SU-DHL-6 (cell line): ENCODE measurements around the gene THAP11.

Source experiments
- H2AFZ ChIP-seq: fragments of 200-600 bp; sonication (generic); 2 replicates; pipeline ENCODE4 v1.6.1; 2014; ENCODE audit warnings: low read depth, mild to moderate bottlenecking, moderate library complexity, mixed read lengths, antibody characterized with exemption, low read length; ENCODE audit not compliant: severe bottlenecking
- H3F3A ChIP-seq: fragments of 200-600 bp; shearing (Covaris generic); 2 replicates; pipeline ENCODE4 v1.6.0; 2016; ENCODE audit warnings: antibody characterized with exemption, mild to moderate bottlenecking; ENCODE audit not compliant: insufficient read depth
- H3K27ac ChIP-seq: fragments of 200-600 bp; sonication (generic); 2 replicates; pipeline ENCODE4 v1.5.1; 2016; ENCODE audit warnings: low read depth, mild to moderate bottlenecking, low read length, moderate library complexity, mixed read lengths
- H3K27me3 ChIP-seq: fragments of 200-600 bp; sonication (generic), shearing (Covaris generic); 2 replicates; pipeline ENCODE4 v1.6.0; 2014; ENCODE audit warnings: mild to moderate bottlenecking, low read length
- H3K36me3 ChIP-seq: fragments of 200-600 bp; sonication (generic); 2 replicates; pipeline ENCODE4 v1.6.1; 2014; ENCODE audit warnings: mild to moderate bottlenecking, low read length, mixed read lengths
- H3K4me2 ChIP-seq: fragments of 300-600, 200-600 bp; shearing (Covaris generic), sonication (generic); 2 replicates; pipeline ENCODE4 v1.6.0; 2014; ENCODE audit warnings: low read length, low read depth, mild to moderate bottlenecking; ENCODE audit not compliant: poor library complexity, severe bottlenecking
- H3K4me3 ChIP-seq: fragments of 200-600 bp; sonication (generic); 2 replicates; pipeline ENCODE4 v1.5.1; 2014; ENCODE audit warnings: antibody characterized with exemption, low read length, mild to moderate bottlenecking, mixed read lengths; ENCODE audit not compliant: insufficient read depth, poor library complexity, severe bottlenecking
- H3K79me2 ChIP-seq: fragments of 200-600 bp; sonication (generic); 2 replicates; pipeline ENCODE4 v1.6.1; 2014; ENCODE audit warnings: mild to moderate bottlenecking, low read length, moderate library complexity; ENCODE audit not compliant: insufficient read depth
- H3K9ac ChIP-seq: fragments of 200-600 bp; sonication (generic); 2 replicates; pipeline ENCODE4 v1.7.0; 2014; ENCODE audit warnings: mild to moderate bottlenecking, low read length
- H3K9me2 ChIP-seq: fragments of 200-600 bp; sonication (generic); replicated peaks from 2 replicates; pipeline ENCODE4 v1.6.1; 2014; ENCODE audit warnings: low read length; ENCODE audit not compliant: insufficient read depth
- H3K9me3 ChIP-seq: fragments of 200-600 bp; sonication (generic); 2 replicates; pipeline ENCODE4 v1.6.1; 2014; ENCODE audit warnings: low read length, mixed read lengths; ENCODE audit not compliant: insufficient read depth
- H4K20me1 ChIP-seq: fragments of 200-600 bp; sonication (generic); 2 replicates; pipeline ENCODE4 v1.6.1; 2014; ENCODE audit warnings: low read depth, mild to moderate bottlenecking, antibody characterized with exemption, low read length, moderate library complexity, mixed read lengths
- EZH2phosphoT487 ChIP-seq: fragments of 200-600 bp; sonication (generic), shearing (Covaris generic); conservative IDR thresholded peaks from 2 replicates; pipeline ENCODE4 v1.6.1; 2018; ENCODE audit warnings: mild to moderate bottlenecking, antibody characterized with exemption, low read length, moderate library complexity, mixed read lengths
- TF ChIP-seq, protein P1 (sequence below): fragments of 200-600 bp; sonication (generic); IDR thresholded peaks from one replicate; pipeline ENCODE4 v1.5.1; 2017; ENCODE audit warnings: antibody characterized with exemption, mild to moderate bottlenecking, low read length, moderate library complexity; ENCODE audit not compliant: insufficient read depth, poor library complexity, severe bottlenecking

The THAP11 gene

DNA sequence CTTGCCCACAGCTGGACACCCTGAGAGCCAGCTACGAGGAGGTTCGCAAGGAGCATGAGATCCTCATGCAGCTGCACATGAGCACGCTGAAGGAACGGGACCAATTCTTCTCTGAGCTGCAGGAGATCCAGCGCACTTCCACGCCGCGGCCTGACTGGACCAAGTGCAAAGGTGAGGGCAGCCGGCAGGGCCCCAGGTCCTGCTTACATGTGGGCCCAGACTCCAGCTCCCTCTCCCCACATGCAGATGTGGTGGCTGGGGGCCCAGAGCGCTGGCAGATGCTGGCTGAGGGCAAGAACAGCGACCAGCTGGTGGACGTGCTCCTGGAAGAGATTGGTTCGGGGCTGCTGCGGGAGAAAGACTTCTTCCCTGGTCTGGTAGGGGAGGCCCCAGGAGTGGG, 16.2 kb upstream of the THAP11 start:
- H3K27me3 ChIP-seq, result no peaks in the 10 kb centered on the region
- H3K36me3 ChIP-seq, result no peaks in the 10 kb centered on the region
- H3K9ac ChIP-seq, result no peak overlapping the region
- no peaks in the 10 kb centered on the region for H3K79me2 ChIP-seq
- no peak overlapping the region for H3K4me3 ChIP-seq
- H3F3A ChIP-seq, result no peaks in the 10 kb centered on the region
- H3K27ac ChIP-seq, result no peak overlapping the region
- H3K4me2 ChIP-seq, result no peak overlapping the region
- no peaks in the 10 kb centered on the region for H4K20me1 ChIP-seq
- H2AFZ ChIP-seq, result no peak overlapping the region
- no peak for TF ChIP-seq EZH2phosphoT487
- TF ChIP-seq, protein P1, sequence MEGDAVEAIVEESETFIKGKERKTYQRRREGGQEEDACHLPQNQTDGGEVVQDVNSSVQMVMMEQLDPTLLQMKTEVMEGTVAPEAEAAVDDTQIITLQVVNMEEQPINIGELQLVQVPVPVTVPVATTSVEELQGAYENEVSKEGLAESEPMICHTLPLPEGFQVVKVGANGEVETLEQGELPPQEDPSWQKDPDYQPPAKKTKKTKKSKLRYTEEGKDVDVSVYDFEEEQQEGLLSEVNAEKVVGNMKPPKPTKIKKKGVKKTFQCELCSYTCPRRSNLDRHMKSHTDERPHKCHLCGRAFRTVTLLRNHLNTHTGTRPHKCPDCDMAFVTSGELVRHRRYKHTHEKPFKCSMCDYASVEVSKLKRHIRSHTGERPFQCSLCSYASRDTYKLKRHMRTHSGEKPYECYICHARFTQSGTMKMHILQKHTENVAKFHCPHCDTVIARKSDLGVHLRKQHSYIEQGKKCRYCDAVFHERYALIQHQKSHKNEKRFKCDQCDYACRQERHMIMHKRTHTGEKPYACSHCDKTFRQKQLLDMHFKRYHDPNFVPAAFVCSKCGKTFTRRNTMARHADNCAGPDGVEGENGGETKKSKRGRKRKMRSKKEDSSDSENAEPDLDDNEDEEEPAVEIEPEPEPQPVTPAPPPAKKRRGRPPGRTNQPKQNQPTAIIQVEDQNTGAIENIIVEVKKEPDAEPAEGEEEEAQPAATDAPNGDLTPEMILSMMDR, result no peak
- no peaks in the 10 kb centered on the region for H3K9me2 ChIP-seq
- H3K9me3 ChIP-seq, result no peaks in the 10 kb centered on the region

DNA sequence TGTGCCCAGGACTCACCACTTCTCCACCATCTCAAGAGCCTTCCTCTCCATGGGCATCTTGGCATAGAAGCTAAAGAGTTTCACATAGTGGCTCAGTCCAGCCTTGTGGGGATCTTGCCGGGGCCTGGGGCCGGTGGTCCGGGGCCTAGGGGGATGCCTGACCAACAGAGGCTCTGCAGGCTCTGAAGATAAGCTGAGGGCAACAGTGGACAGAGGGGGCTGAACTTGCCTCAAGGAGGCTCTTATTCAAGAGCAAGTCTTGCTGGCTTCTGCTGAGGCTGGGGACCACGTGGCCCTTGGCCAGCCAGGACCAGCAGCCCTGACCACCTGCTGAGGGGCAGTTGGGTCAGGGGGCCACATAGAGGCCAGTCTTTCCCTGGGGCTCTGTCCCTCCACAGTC, 13.5 kb upstream of the THAP11 start:
- Histone ChIP-seq H3K9me2 (no peaks in the 10 kb centered on the region), H3K4me3 (no peak overlapping the region), H3K36me3 (no peaks in the 10 kb centered on the region), H3K27me3 (no peaks in the 10 kb centered on the region), H3K4me2 (no peak overlapping the region), H3K79me2 (peaks cover 9% of the 10 kb centered on the region; the same call in 1 of the 2 replicates), H3F3A (no peaks in the 10 kb centered on the region), H3K27ac (no peak overlapping the region), H3K9me3 (no peaks in the 10 kb centered on the region), H2AFZ (no peak overlapping the region), H4K20me1 (no peaks in the 10 kb centered on the region), H3K9ac (no peak overlapping the region)
- TF ChIP-seq, protein P1, result no peak
- TF ChIP-seq EZH2phosphoT487, result no peak

DNA sequence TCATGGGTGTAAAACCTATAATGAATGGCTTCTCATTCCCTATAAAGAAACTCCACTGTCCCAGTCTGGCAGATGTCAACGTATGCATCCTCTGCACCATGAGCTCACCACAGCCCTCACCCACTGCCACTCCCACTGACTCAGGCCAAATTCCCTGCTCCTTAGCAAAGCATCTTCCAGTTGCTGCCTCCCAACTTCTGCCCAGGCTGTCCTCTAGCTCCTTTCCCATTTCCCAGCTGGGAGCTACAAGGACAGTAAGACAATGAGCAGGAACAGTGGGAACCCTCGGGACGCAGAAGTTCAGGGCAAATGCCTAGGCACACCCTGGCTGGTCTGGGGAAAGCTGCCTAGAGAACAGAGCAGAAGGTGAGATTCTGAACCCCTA, 9.1 kb upstream of the THAP11 start:
- Histone ChIP-seq H3K36me3 (no peaks in the 10 kb centered on the region), H3K4me2 (peak overlapping the region; percentile 90), H4K20me1 (no peaks in the 10 kb centered on the region), H3K4me3 (peak overlapping the region; percentile 64), H3K9me3 (no peaks in the 10 kb centered on the region), H3K79me2 (peaks cover 9% of the 10 kb centered on the region; the same call in 1 of the 2 replicates), H3K9me2 (no peaks in the 10 kb centered on the region), H3F3A (no peaks in the 10 kb centered on the region), H3K27me3 (no peaks in the 10 kb centered on the region), H3K27ac (no peak overlapping the region), H2AFZ (peak overlapping the region; percentile 98), H3K9ac (peak overlapping the region; percentile 77)
- TF ChIP-seq EZH2phosphoT487, result no peak
- TF ChIP-seq, protein P1, result no peak
